ENCODE data around the gene SLC12A2.
A peak's percentile ranks its signal among the peaks of the same experiment; 100 is the strongest.

SLC12A2 gene

GRCh38 chr5:128116445-128116844 is 32.9 kb downstream of the SLC12A2 start:
- TF ChIP-seq EP300 (IDR thresholded peaks at IDR 0.05; ENCODE audit: borderline replicate concordance) = no peak
- no peak for TF ChIP-seq NFIC (IDR thresholded peaks at IDR 0.05)
- no peak for TF ChIP-seq YY1 (IDR thresholded peaks at IDR 0.05; ENCODE audit: low read depth)
- TF ChIP-seq EGR1 (IDR thresholded peaks at IDR 0.05) = no peak
- no peak for TF ChIP-seq RAD21 (IDR thresholded peaks at IDR 0.05; ENCODE audit: low read depth)
- TF ChIP-seq REST (IDR thresholded peaks at IDR 0.05; ENCODE audit: low read depth) = no peak
- TF ChIP-seq CREB1 (IDR thresholded peaks at IDR 0.05; ENCODE audit: low read depth) = no peak
- no peak for TF ChIP-seq ZBTB7A (IDR thresholded peaks at IDR 0.05; ENCODE audit: low read depth)
- TF ChIP-seq MAX (IDR thresholded peaks at IDR 0.05) = no peak
- TF ChIP-seq TEAD4 (IDR thresholded peaks at IDR 0.05) = no peak
- no peak for TF ChIP-seq USF1 (IDR thresholded peaks at IDR 0.05)
- TF ChIP-seq TAF1 (IDR thresholded peaks at IDR 0.05; ENCODE audit: low read depth) = no peak
- TF ChIP-seq FOXM1 (IDR thresholded peaks at IDR 0.05; ENCODE audit: borderline replicate concordance, low read depth) = no peak
- TF ChIP-seq CEBPB (IDR thresholded peaks at IDR 0.05) = no peak

GRCh38 chr5:128118214-128118613 is 34.6 kb downstream of the SLC12A2 start:
- TF ChIP-seq USF1 (IDR thresholded peaks at IDR 0.05) (no peak), TAF1 (IDR thresholded peaks at IDR 0.05; ENCODE audit: low read depth) (no peak), MAX (IDR thresholded peaks at IDR 0.05) (no peak), EGR1 (IDR thresholded peaks at IDR 0.05) (no peak), YY1 (IDR thresholded peaks at IDR 0.05; ENCODE audit: low read depth) (no peak), CEBPB (IDR thresholded peaks at IDR 0.05) (no peak), TCF12 (IDR thresholded peaks at IDR 0.05; ENCODE audit: low read depth) (no peak), FOXM1 (IDR thresholded peaks at IDR 0.05; ENCODE audit: borderline replicate concordance, low read depth) (no peak), TEAD4 (IDR thresholded peaks at IDR 0.05) (no peak), EP300 (IDR thresholded peaks at IDR 0.05; ENCODE audit: borderline replicate concordance) (no peak), RAD21 (IDR thresholded peaks at IDR 0.05; ENCODE audit: low read depth) (no peak)

- TF ChIP-seq RAD21 (IDR thresholded peaks at IDR 0.05; ENCODE audit: low read depth) (no peak), REST (IDR thresholded peaks at IDR 0.05; ENCODE audit: low read depth) (peak; percentile 38; the same call in 1 of the 2 replicates), ZBTB7A (IDR thresholded peaks at IDR 0.05; ENCODE audit: low read depth) (no peak), CEBPB (IDR thresholded peaks at IDR 0.05) (no peak)
These were observed 38.1 kb downstream of the SLC12A2 start for GRCh38 chr5:128121651-128122050.

GRCh38 chr5:128123936-128124335 is 40.4 kb downstream of the SLC12A2 start:
- TF ChIP-seq EP300 (IDR thresholded peaks at IDR 0.05; ENCODE audit: borderline replicate concordance) = no peak
- TF ChIP-seq FOXM1 (IDR thresholded peaks at IDR 0.05; ENCODE audit: borderline replicate concordance, low read depth) = no peak
- TF ChIP-seq REST (IDR thresholded peaks at IDR 0.05; ENCODE audit: low read depth) = no peak
- no peak for TF ChIP-seq RAD21 (IDR thresholded peaks at IDR 0.05; ENCODE audit: low read depth)
- TF ChIP-seq MAX (IDR thresholded peaks at IDR 0.05) = no peak
- TF ChIP-seq YY1 (IDR thresholded peaks at IDR 0.05; ENCODE audit: low read depth) = no peak
- TF ChIP-seq CREB1 (IDR thresholded peaks at IDR 0.05; ENCODE audit: low read depth) = no peak
- no peak for TF ChIP-seq USF1 (IDR thresholded peaks at IDR 0.05)
- no peak for TF ChIP-seq TEAD4 (IDR thresholded peaks at IDR 0.05)
- TF ChIP-seq CEBPB (IDR thresholded peaks at IDR 0.05) = no peak
- no peak for TF ChIP-seq ZBTB7A (IDR thresholded peaks at IDR 0.05; ENCODE audit: low read depth)
- no peak for TF ChIP-seq TAF1 (IDR thresholded peaks at IDR 0.05; ENCODE audit: low read depth)
- TF ChIP-seq EGR1 (IDR thresholded peaks at IDR 0.05) = no peak
- no peak for TF ChIP-seq NFIC (IDR thresholded peaks at IDR 0.05)
- no peak for TF ChIP-seq TCF12 (IDR thresholded peaks at IDR 0.05; ENCODE audit: low read depth)

Measured in Ishikawa (cell line).